Adrenal gland (tissue), 5 donors: Measurements from ENCODE around the gene AFF1.

Source experiments
- POLR2A ChIP-seq, 2 donors: fragments of 450-650 bp; IDR thresholded peaks; one replicate each; pipeline ENCODE4 v1.6.1; 2017; ENCODE audit warnings: antibody characterized with exemption in 2 of 2, mild to moderate bottlenecking in 2 of 2, moderate library complexity in 1 of 2
- TF ChIP-seq, protein P1 (sequence below), 6 experiments: fragments of 450-650 bp in 4 of 6; fragments of 200-600 bp in 2 of 6; sonication (generic) in 1 of 6; IDR thresholded peaks; 1 replicate in 5 of 6; 2 replicates in 1 of 6; pipeline versions ENCODE4 v1.5.1 to v1.8.0; 2016 to 2021; ENCODE audit warnings: antibody characterized with exemption in 6 of 6, mild to moderate bottlenecking in 2 of 6, moderate library complexity in 1 of 6
- donor health status: DM: no; HTN: no; CAD: no.

GRCh38 chr4:87112063-87112462, 177.3 kb downstream of the AFF1 start:
- TF ChIP-seq, protein P1, sequence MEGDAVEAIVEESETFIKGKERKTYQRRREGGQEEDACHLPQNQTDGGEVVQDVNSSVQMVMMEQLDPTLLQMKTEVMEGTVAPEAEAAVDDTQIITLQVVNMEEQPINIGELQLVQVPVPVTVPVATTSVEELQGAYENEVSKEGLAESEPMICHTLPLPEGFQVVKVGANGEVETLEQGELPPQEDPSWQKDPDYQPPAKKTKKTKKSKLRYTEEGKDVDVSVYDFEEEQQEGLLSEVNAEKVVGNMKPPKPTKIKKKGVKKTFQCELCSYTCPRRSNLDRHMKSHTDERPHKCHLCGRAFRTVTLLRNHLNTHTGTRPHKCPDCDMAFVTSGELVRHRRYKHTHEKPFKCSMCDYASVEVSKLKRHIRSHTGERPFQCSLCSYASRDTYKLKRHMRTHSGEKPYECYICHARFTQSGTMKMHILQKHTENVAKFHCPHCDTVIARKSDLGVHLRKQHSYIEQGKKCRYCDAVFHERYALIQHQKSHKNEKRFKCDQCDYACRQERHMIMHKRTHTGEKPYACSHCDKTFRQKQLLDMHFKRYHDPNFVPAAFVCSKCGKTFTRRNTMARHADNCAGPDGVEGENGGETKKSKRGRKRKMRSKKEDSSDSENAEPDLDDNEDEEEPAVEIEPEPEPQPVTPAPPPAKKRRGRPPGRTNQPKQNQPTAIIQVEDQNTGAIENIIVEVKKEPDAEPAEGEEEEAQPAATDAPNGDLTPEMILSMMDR (IDR thresholded peaks at IDR 0.05), result no peak
- no peak for TF ChIP-seq POLR2A (IDR thresholded peaks at IDR 0.05)
